HCT116 (cell line): ENCODE measurements around the gene ESR1. TPM values are rescaled to one million over a fixed set of nuclear protein-coding genes. Genes with fewer than 3 reads are reported as not detected.

ENCODE experiments used
- ATAC-seq: fragments of 200-7000 bp; cut with Tn5 transposase; 2 replicates; pipeline ENCODE4 v1.9.1; 2020; ENCODE audit warnings: mild to moderate bottlenecking, moderate library complexity
- BruUV-seq: library from RNA; stranded (reverse); fragments of 400-500 nt; replicated peaks from 2 replicates; lab custom pipeline; 2021; lab: Mats Ljungman, UMichigan
- CTCF ChIA-PET: fragments of 300-600 bp; sonication (Branson Sonifier 250); formaldehyde crosslinking; loops from one replicate; lab custom pipeline; 2021; ENCODE audit warnings: antibody characterized with exemption; lab: Charles Lee
- POLR2A ChIA-PET: fragments of 300-600, 350-600 bp; sonication (Branson Sonifier 250); formaldehyde crosslinking; loops from one replicate; lab custom pipeline; 2021; ENCODE audit warnings: antibody characterized with exemption; lab: Charles Lee
- RAD21 ChIA-PET, 2 experiments: fragments of 300-600 bp; sonication (Branson Sonifier 250); formaldehyde crosslinking; loops; one replicate each; lab custom pipeline; 2023; ENCODE audit warnings: low total read pairs in 2 of 2; ENCODE audit not compliant: uncharacterized antibody in 2 of 2, unreplicated experiment in 2 of 2, low non-redundant PET in 1 of 2; lab: Charles Lee
- DNase-seq: peaks from one replicate; pipeline ENCODE4 v3.0.0-alpha.2; 2010; ENCODE audit warnings: low read depth, low spot score
- H2AFZ ChIP-seq: fragments of 200-600 bp; shearing (Covaris generic), sonication (generic); 2 replicates; pipeline ENCODE4 v1.6.1; 2017; ENCODE audit warnings: low read depth, mixed run types, mixed read lengths, antibody characterized with exemption, low read length; ENCODE audit not compliant: poor library complexity, severe bottlenecking
- H3K27ac ChIP-seq: 2 replicates; pipeline ENCODE4 v1.5.1; 2012; ENCODE audit warnings: low read depth, low read length
- H3K27me3 ChIP-seq: fragments of 200-600 bp; sonication (generic); 2 replicates; pipeline ENCODE4 v1.6.1; 2016; ENCODE audit warnings: mixed run types, low read length, mixed read lengths; ENCODE audit not compliant: insufficient read depth
- H3K36me3 ChIP-seq, 2 experiments: fragments of 200-500 bp in 1 of 2; fragments of 200-600 bp in 1 of 2; sonication (Bioruptor generic) in 1 of 2; sonication (generic) in 1 of 2; 2 replicates each; pipeline versions ENCODE4 v1.5.1 to v1.6.1; 2014 to 2016; ENCODE audit warnings: low read length in 2 of 2, inconsistent platforms in 1 of 2, mixed read lengths in 1 of 2, mixed run types in 1 of 2; ENCODE audit not compliant: insufficient read depth in 2 of 2, control insufficient read depth in 1 of 2
- H3K4me1 ChIP-seq, 2 experiments: fragments of 200-600 bp in 1 of 2; sonication (generic) in 1 of 2; 2 replicates each; pipeline versions ENCODE4 v1.5.1 to v1.6.1; 2012 to 2017; ENCODE audit warnings: low read length in 2 of 2, inconsistent platforms in 1 of 2, mild to moderate bottlenecking in 1 of 2, mixed read lengths in 1 of 2, mixed run types in 1 of 2, moderate library complexity in 1 of 2; ENCODE audit not compliant: insufficient read depth in 2 of 2, control insufficient read depth in 1 of 2
- H3K4me2 ChIP-seq: fragments of 200-600 bp; sonication (generic); 2 replicates; pipeline ENCODE4 v1.6.1; 2017; ENCODE audit warnings: mixed run types, low read length, mixed read lengths
- H3K4me3 ChIP-seq, 2 experiments: fragments of 200-600 bp in 1 of 2; sonication (generic) in 1 of 2; replicated peaks in 1 of 2; 2 replicates each; pipeline ENCODE4 v1.5.1; 2011 to 2016; ENCODE audit warnings: low read length in 2 of 2, control low read depth in 1 of 2, low read depth in 1 of 2, mild to moderate bottlenecking in 1 of 2, mixed read lengths in 1 of 2, mixed run types in 1 of 2
- H3K79me2 ChIP-seq: fragments of 200-600 bp; sonication (generic); 2 replicates; pipeline ENCODE4 v1.6.1; 2017; ENCODE audit warnings: mild to moderate bottlenecking, mixed run types, low read length, moderate library complexity, mixed read lengths; ENCODE audit not compliant: insufficient read depth
- H3K9ac ChIP-seq: fragments of 200-600 bp; sonication (generic); 2 replicates; pipeline ENCODE4 v1.6.1; 2016; ENCODE audit warnings: low read length, mixed read lengths
- H3K9me2 ChIP-seq: fragments of 200-600 bp; sonication (generic), shearing (Covaris generic); 2 replicates; pipeline ENCODE4 v1.6.1; 2017; ENCODE audit warnings: mixed run types, mild to moderate bottlenecking, moderate library complexity; ENCODE audit not compliant: insufficient read depth
- H3K9me3 ChIP-seq, 2 experiments: fragments of 200-500 bp in 1 of 2; fragments of 200-600 bp in 1 of 2; sonication (Bioruptor generic) in 1 of 2; sonication (generic) in 1 of 2; 2 replicates each; pipeline ENCODE4 v1.6.1; 2014 to 2017; ENCODE audit warnings: low read length in 2 of 2, mixed read lengths in 2 of 2, inconsistent platforms in 1 of 2, low read depth in 1 of 2, mild to moderate bottlenecking in 1 of 2, mixed run types in 1 of 2, moderate library complexity in 1 of 2; ENCODE audit not compliant: control insufficient read depth in 1 of 2, insufficient read depth in 1 of 2
- H4K20me1 ChIP-seq: fragments of 200-600 bp; sonication (generic), shearing (Covaris generic); 2 replicates; pipeline ENCODE4 v1.6.1; 2017; ENCODE audit warnings: mixed run types, mild to moderate bottlenecking, moderate library complexity; ENCODE audit not compliant: insufficient read depth
- ELF1 ChIP-seq: IDR thresholded peaks from 2 replicates; pipeline ENCODE4 v1.6.1; 2012; ENCODE audit warnings: low read depth, borderline replicate concordance
- EZH2phosphoT487 ChIP-seq: fragments of 200-600 bp; IDR thresholded peaks from 2 replicates; pipeline ENCODE4 v1.6.1; 2018; ENCODE audit warnings: antibody characterized with exemption, borderline replicate concordance
- FOSL1 ChIP-seq: IDR thresholded peaks from 2 replicates; pipeline ENCODE4 v1.6.1; 2012; ENCODE audit warnings: low read depth
- JUND ChIP-seq: IDR thresholded peaks from 2 replicates; pipeline ENCODE4 v1.6.1; 2012
- MAX ChIP-seq: IDR thresholded peaks from 2 replicates; pipeline ENCODE4 v1.6.1; 2012
- POLR2AphosphoS5 ChIP-seq: IDR thresholded peaks from 2 replicates; pipeline ENCODE4 v1.6.1; 2011; ENCODE audit warnings: mild to moderate bottlenecking, low read depth, low read length, moderate library complexity
- REST ChIP-seq: IDR thresholded peaks from 2 replicates; pipeline ENCODE4 v1.6.1; 2012; ENCODE audit warnings: low read depth
- SIN3A ChIP-seq: IDR thresholded peaks from 2 replicates; pipeline ENCODE4 v1.6.1; 2012; ENCODE audit warnings: low read depth
- SP1 ChIP-seq: IDR thresholded peaks from 2 replicates; pipeline ENCODE4 v1.6.1; 2012; ENCODE audit warnings: low read depth
- TCF7L2 ChIP-seq: IDR thresholded peaks from 2 replicates; pipeline ENCODE4 v1.7.0; 2011; ENCODE audit warnings: borderline replicate concordance, inconsistent platforms; ENCODE audit not compliant: insufficient read depth, insufficient read length; ENCODE audit errors: extremely low read depth
- YY1 ChIP-seq: IDR thresholded peaks from 2 replicates; pipeline ENCODE4 v1.6.1; 2011; ENCODE audit warnings: low read length, low read depth, moderate library complexity, mild to moderate bottlenecking; ENCODE audit not compliant: insufficient replicate concordance; ENCODE audit errors: extremely low read depth
- ZFX ChIP-seq: fragments of 450-650 bp; IDR thresholded peaks from 2 replicates; pipeline ENCODE4 v1.6.1; 2017
- intact Hi-C: fragments of 100-400 bp; cut with micrococcal nuclease; formaldehyde crosslinking; loops from 2 replicates; pipeline ENCODE4 v1.10.0; 2022
- total RNA-seq: library from RNA; stranded (reverse); gene quantifications from one replicate; pipeline ENCODE4 v1.2.1, GENCODE V29; 2021; ENCODE audit not compliant: unreplicated experiment

The ESR1 gene
- total RNA-seq, 1 experiment from 2014 or later, result 0.17 TPM

GRCh38 chr6:151804585-151805285 lies 2.7 kb upstream of the ESR1 start:
- no peaks in the 10 kb centered on the region for H4K20me1 ChIP-seq
- intact Hi-C loops, result no loop called here
- no peaks in the 10 kb centered on the region for H3K4me1 ChIP-seq
- no peaks in the 10 kb centered on the region for H3K36me3 ChIP-seq
- no peak for TF ChIP-seq TCF7L2
- no peak for TF ChIP-seq FOSL1
- TF ChIP-seq SIN3A, result no peak
- TF ChIP-seq ZFX, result no peak
- no peak for TF ChIP-seq MAX
- TF ChIP-seq SP1, result no peak
- no peak for TF ChIP-seq YY1
- TF ChIP-seq ELF1, result no peak
- TF ChIP-seq EZH2phosphoT487, result no peak
- no peak for TF ChIP-seq REST
- TF ChIP-seq JUND, result no peak
- TF ChIP-seq POLR2AphosphoS5, result no peak
- H3K9me3 ChIP-seq, result no peaks in the 10 kb centered on the region
- no peak overlapping the region for H3K9ac ChIP-seq
- no peak for ATAC-seq
- ChIA-PET CTCF (no interaction called here), RAD21 (no interaction called here), POLR2A (no interaction called here)
- no peaks in the 10 kb centered on the region for H3K79me2 ChIP-seq
- no peak overlapping the region for H3K27ac ChIP-seq
- no peak overlapping the region for H2AFZ ChIP-seq
- H3K4me3 ChIP-seq, result no peak overlapping the region
- H3K27me3 ChIP-seq, result peaks cover 16% of the 10 kb centered on the region
- H3K9me2 ChIP-seq, result no peaks in the 10 kb centered on the region
- H3K4me2 ChIP-seq, result no peak overlapping the region
- no TSS peak for BruUV-seq
- no peak for DNase-seq
